HFFc6 (cell line): ENCODE data around the gene SLC35F6. TPM values are rescaled to one million over a fixed set of nuclear protein-coding genes. Genes with fewer than 3 reads are reported as not detected.

Source experiments
- DNase-seq: peaks from one replicate; pipeline ENCODE4 v3.0.0-alpha.2; 2018
- H3K27ac Mint-ChIP-seq: 2 replicates; pipeline ENCODE4 v1.8.0; 2020; ENCODE audit warnings: mild to moderate bottlenecking, mixed read lengths
- H3K27me3 Mint-ChIP-seq: 2 replicates; pipeline ENCODE4 v1.8.0; 2021; ENCODE audit warnings: mild to moderate bottlenecking, moderate library complexity, mixed read lengths; ENCODE audit not compliant: insufficient read depth
- H3K36me3 Mint-ChIP-seq: 2 replicates; pipeline ENCODE4 v1.8.0; 2021; ENCODE audit warnings: low read depth, mixed read lengths
- H3K4me1 Mint-ChIP-seq: 2 replicates; pipeline ENCODE4 v1.8.0; 2020; ENCODE audit warnings: low read depth, mixed read lengths
- H3K4me3 Mint-ChIP-seq: 2 replicates; pipeline ENCODE4 v1.8.0; 2020; ENCODE audit warnings: mild to moderate bottlenecking, moderate library complexity, mixed read lengths
- H3K9me3 Mint-ChIP-seq: 2 replicates; pipeline ENCODE4 v1.8.0; 2020; ENCODE audit warnings: mild to moderate bottlenecking, mixed read lengths
- CTCF ChIP-seq: fragments of 200-600 bp; sonication (generic); IDR thresholded peaks from 2 replicates; pipeline ENCODE4 v1.5.0; 2021; ENCODE audit warnings: antibody characterized with exemption, mild to moderate bottlenecking
- total RNA-seq, 6 experiments: library from RNA; stranded (reverse); fragmentation: NEBNext Ultra II Directional; extraction: Animal tissue kit (Norgen Biotek cat#: 25700); gene quantifications; 2 replicates in 1 of 6; 3 replicates in 5 of 6; pipeline ENCODE4 v1.2.3, GENCODE V29; 2021

The SLC35F6 gene
- total RNA-seq, 6 experiments from 2014 or later: 34.1 to 44.5 (median 38.7) TPM

DNA sequence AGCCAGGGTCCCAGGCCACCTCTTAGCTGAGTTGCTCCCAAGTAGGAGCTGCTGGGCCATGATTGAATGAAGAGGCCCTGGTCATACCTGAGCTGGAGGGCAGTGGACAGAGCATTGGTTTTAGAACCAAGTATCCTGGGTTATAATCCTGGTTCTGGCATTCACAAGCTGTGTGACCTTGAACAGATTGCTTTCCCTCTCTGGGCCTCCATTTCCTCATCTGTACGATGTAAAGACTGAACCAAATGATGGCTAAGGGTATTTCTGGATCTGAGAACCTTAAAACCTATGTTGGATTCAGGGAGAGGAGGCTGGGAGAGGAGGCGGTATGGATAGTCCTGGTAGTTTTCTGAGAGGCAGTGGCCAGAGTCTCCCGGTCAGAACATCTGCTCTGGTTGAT is 40.6 kb upstream of the SLC35F6 start:
- no peaks in the 10 kb centered on the region for H3K9me3 Mint-ChIP-seq
- peaks cover 46% of the 10 kb centered on the region for H3K4me1 Mint-ChIP-seq
- H3K27ac Mint-ChIP-seq: peak overlapping the region; percentile 91
- no peak for TF ChIP-seq CTCF
- no peaks in the 10 kb centered on the region for H3K36me3 Mint-ChIP-seq
- peaks cover 3% of the 10 kb centered on the region for H3K27me3 Mint-ChIP-seq
- DNase-seq: no peak
- H3K4me3 Mint-ChIP-seq: peak overlapping the region; percentile 20; the same call in 1 of the 2 replicates

- H3K9me3 Mint-ChIP-seq: no peaks in the 10 kb centered on the region
These were observed 39.9 kb upstream of the SLC35F6 start for GRCh38 chr2:26723991-26724750.

GRCh38 chr2:26724784-26725520 is 39.1 kb upstream of the SLC35F6 start:
- no peak for DNase-seq
- Mint-ChIP-seq H3K4me3 (peak overlapping the region; percentile 18; the same call in 1 of the 2 replicates), H3K4me1 (peaks cover 45% of the 10 kb centered on the region), H3K36me3 (no peaks in the 10 kb centered on the region), H3K27me3 (peaks cover 3% of the 10 kb centered on the region), H3K27ac (peak overlapping the region; percentile 91), H3K9me3 (no peaks in the 10 kb centered on the region)
- TF ChIP-seq CTCF: no peak

More at GRCh38 chr2:26723991-26724750, 39.9 kb upstream of the SLC35F6 start:
- H3K4me3 Mint-ChIP-seq: peak overlapping the region; percentile 20
- H3K27me3 Mint-ChIP-seq: peaks cover 3% of the 10 kb centered on the region
- H3K36me3 Mint-ChIP-seq: no peaks in the 10 kb centered on the region
- peaks cover 46% of the 10 kb centered on the region for H3K4me1 Mint-ChIP-seq
- TF ChIP-seq CTCF: no peak
- H3K27ac Mint-ChIP-seq: peak overlapping the region; percentile 91
- peak; percentile 86 for DNase-seq

DNA sequence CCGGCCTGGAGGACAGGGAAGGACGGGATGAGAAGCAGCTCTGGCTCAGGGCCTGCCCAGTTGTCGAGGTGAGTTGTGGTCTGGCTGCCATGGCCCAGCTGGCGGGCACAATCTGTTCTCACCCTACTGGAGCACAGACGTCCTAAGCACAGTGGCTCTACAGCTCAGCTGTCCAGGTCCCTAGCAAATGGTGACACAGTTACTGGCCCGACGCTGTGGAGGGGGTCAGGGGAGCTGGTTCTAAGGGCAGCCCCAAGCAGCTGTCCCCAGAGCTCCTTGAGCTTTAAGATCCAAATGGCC is 38.6 kb upstream of the SLC35F6 start:
- TF ChIP-seq CTCF: no peak
- Mint-ChIP-seq H3K27me3 (peaks cover 2% of the 10 kb centered on the region), H3K9me3 (no peaks in the 10 kb centered on the region), H3K4me1 (peaks cover 40% of the 10 kb centered on the region), H3K36me3 (no peaks in the 10 kb centered on the region), H3K4me3 (no peak overlapping the region), H3K27ac (no peak overlapping the region)
- DNase-seq: no peak

DNA sequence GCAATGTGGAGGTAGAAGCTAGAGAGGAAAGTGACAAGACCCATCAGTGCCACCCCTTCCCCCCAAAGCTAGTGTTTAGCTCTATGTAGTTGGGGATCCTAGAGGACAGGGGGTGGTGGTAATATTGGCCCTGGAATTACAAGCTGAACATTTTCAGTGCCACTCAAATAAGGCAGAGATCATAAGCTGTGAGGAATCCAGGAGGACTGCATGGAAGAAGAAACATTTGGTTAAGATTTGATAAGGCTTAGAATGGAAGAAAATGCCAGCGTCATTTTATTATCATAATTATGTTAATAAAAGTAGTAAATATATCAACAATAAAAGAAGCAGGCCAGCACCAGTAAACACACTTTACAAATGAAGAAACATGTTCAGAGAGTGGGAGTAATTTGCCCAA is 37.9 kb upstream of the SLC35F6 start:
- TF ChIP-seq CTCF: no peak
- Mint-ChIP-seq H3K27me3 (peaks cover 1% of the 10 kb centered on the region), H3K4me3 (no peak overlapping the region), H3K4me1 (peaks cover 33% of the 10 kb centered on the region), H3K9me3 (no peaks in the 10 kb centered on the region), H3K27ac (no peak overlapping the region), H3K36me3 (no peaks in the 10 kb centered on the region)
- no peak for DNase-seq
